Kidney (tissue), 14 donors: ENCODE data around the gene AP5Z1. TPM values are rescaled to one million over a fixed set of nuclear protein-coding genes. Genes with fewer than 3 reads are reported as not detected.

Experiments used
- DNase-seq, 5 donors: peaks; one replicate each; pipeline ENCODE4 v3.0.0-alpha.2; 2013 to 2020
- FAIRE-seq: peaks from 2 replicates; lab custom pipeline; 2012; peaks lifted over from hg19 to GRCh38; lab: Jason Lieb, UNC
- H3K27ac ChIP-seq, 2 donors: one replicate each; pipeline ENCODE4 v1.7.0; 2013; ENCODE audit warnings: low read depth in 2 of 2, low read length in 2 of 2, inconsistent platforms in 1 of 2
- H3K27me3 ChIP-seq: one replicate; pipeline ENCODE4 v1.7.1; 2013; ENCODE audit warnings: low read length, inconsistent platforms; ENCODE audit not compliant: control insufficient read depth, insufficient read depth
- H3K36me3 ChIP-seq, 3 donors: one replicate each; pipeline versions ENCODE4 v1.7.0 to v1.7.1; 2013; ENCODE audit warnings: low read length in 3 of 3, control low read depth in 1 of 3, inconsistent platforms in 1 of 3; ENCODE audit not compliant: insufficient read depth in 3 of 3, control insufficient read depth in 2 of 3
- H3K4me1 ChIP-seq, 3 donors: one replicate each; pipeline versions ENCODE4 v1.7.0 to v1.7.1; 2013; ENCODE audit warnings: low read length in 3 of 3, inconsistent platforms in 1 of 3, low read depth in 1 of 3; ENCODE audit not compliant: control insufficient read depth in 2 of 3, insufficient read depth in 2 of 3
- H3K4me3 ChIP-seq, 3 donors: one replicate each; pipeline versions ENCODE4 v1.7.0 to v1.8.1; 2013; ENCODE audit warnings: low read length in 3 of 3, control low read depth in 1 of 3, inconsistent platforms in 1 of 3
- H3K9ac ChIP-seq, 3 donors: one replicate each; pipeline versions ENCODE4 v1.7.0 to v1.7.1; 2013; ENCODE audit warnings: low read length in 3 of 3, control low read depth in 1 of 3, inconsistent platforms in 1 of 3
- H3K9me3 ChIP-seq, 3 donors: one replicate each; pipeline versions ENCODE4 v1.7.0 to v1.7.1; 2013; ENCODE audit warnings: low read length in 3 of 3, control low read depth in 1 of 3, inconsistent platforms in 1 of 3; ENCODE audit not compliant: control insufficient read depth in 2 of 3, insufficient read depth in 1 of 3
- CTCF ChIP-seq: IDR thresholded peaks from 3 replicates; pipeline ENCODE4 v1.5.1; 2012; ENCODE audit warnings: mild to moderate bottlenecking, moderate library complexity, borderline replicate concordance; ENCODE audit not compliant: insufficient read depth; ENCODE audit errors: extremely low read depth
- intact Hi-C: fragments of 100-400 bp; cut with DNase I; formaldehyde crosslinking; loops from one replicate; pipeline ENCODE4 v1.11.1; 2022
- polyA plus RNA-seq: library from polyadenylated mRNA; stranded (reverse); fragments of 350-450 nt; fragmentation: Illumina TruSeq; extraction: RNeasy Lipid Tissue Mini Kit (QIAGEN cat#74804); gene quantifications from one replicate; pipeline ENCODE4 v1.2.3, GENCODE V29; 2014; ENCODE audit warnings: low read depth, low replicate concordance; ENCODE audit not compliant: insufficient read depth
- total RNA-seq: library from RNA; stranded (reverse); fragmentation: NEBNext Ultra II Directional; extraction: Animal tissue kit (Norgen Biotek cat#: 25700); gene quantifications from one replicate; pipeline ENCODE4 v1.2.1, GENCODE V29; 2021
- donor health status: control.
- donor health status: control.
- donor health status: control.
- donor health status: control.
- donor health status: control.
- donor health status: DM: yes; HTN: yes; CAD: no.
- donor health status: Normal renal cell carcinoma (clear cell type).

The AP5Z1 gene
- total and polyA plus RNA-seq, 2 donors from 2014 or later: 23.4 to 38.5 TPM

GRCh38 chr7:4833691-4834600 lies 58.5 kb downstream of the AP5Z1 start:
- no peak overlapping the region for H3K27ac ChIP-seq
- H3K27me3 ChIP-seq: no peaks in the 10 kb centered on the region
- DNase-seq (no peak), FAIRE-seq (no peak)
- H3K9me3 ChIP-seq: no peaks in the 10 kb centered on the region
- H3K9ac ChIP-seq: no peak overlapping the region
- H3K4me3 ChIP-seq: no peak overlapping the region
- H3K36me3 ChIP-seq: no peaks in the 10 kb centered on the region
- TF ChIP-seq CTCF: no peak
- intact Hi-C loops: no loop called here
- no peaks in the 10 kb centered on the region for H3K4me1 ChIP-seq

- Histone ChIP-seq H3K27ac (no peak overlapping the region), H3K36me3 (no peaks in the 10 kb centered on the region), H3K27me3 (no peaks in the 10 kb centered on the region), H3K4me1 (no peaks in the 10 kb centered on the region), H3K9ac (no peak overlapping the region), H3K9me3 (no peaks in the 10 kb centered on the region), H3K4me3 (no peak overlapping the region)
- no peak for TF ChIP-seq CTCF
- DNase-seq (peak in 1 of 5 donors; percentile 32), FAIRE-seq (no peak)
- intact Hi-C loops: no loop called here
These were observed 59.4 kb downstream of the AP5Z1 start for GRCh38 chr7:4834601-4835397.

GRCh38 chr7:4835398-4836205 lies 60.2 kb downstream of the AP5Z1 start:
- Histone ChIP-seq H3K9me3 (no peaks in the 10 kb centered on the region), H3K9ac (no peak overlapping the region), H3K4me3 (no peak overlapping the region), H3K27ac (no peak overlapping the region), H3K27me3 (no peaks in the 10 kb centered on the region), H3K4me1 (no peaks in the 10 kb centered on the region), H3K36me3 (no peaks in the 10 kb centered on the region)
- TF ChIP-seq CTCF: no peak
- FAIRE-seq (no peak), DNase-seq (peak in 1 of 5 donors; percentile 36)
- intact Hi-C loops: no loop called here
